GM18502 (cell line): ENCODE data around the gene OSGIN1.
A peak's percentile ranks its signal among the peaks of the same experiment; 100 is the strongest.

Source experiments
- ATAC-seq: cut with Tn5 transposase; IDR thresholded peaks from one replicate; pipeline ENCODE4 v1.9.1; 2021; ENCODE audit warnings: mild to moderate bottlenecking; ENCODE audit not compliant: unreplicated experiment, poor library complexity

OSGIN1 gene, protein sequence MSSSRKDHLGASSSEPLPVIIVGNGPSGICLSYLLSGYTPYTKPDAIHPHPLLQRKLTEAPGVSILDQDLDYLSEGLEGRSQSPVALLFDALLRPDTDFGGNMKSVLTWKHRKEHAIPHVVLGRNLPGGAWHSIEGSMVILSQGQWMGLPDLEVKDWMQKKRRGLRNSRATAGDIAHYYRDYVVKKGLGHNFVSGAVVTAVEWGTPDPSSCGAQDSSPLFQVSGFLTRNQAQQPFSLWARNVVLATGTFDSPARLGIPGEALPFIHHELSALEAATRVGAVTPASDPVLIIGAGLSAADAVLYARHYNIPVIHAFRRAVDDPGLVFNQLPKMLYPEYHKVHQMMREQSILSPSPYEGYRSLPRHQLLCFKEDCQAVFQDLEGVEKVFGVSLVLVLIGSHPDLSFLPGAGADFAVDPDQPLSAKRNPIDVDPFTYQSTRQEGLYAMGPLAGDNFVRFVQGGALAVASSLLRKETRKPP

DNA sequence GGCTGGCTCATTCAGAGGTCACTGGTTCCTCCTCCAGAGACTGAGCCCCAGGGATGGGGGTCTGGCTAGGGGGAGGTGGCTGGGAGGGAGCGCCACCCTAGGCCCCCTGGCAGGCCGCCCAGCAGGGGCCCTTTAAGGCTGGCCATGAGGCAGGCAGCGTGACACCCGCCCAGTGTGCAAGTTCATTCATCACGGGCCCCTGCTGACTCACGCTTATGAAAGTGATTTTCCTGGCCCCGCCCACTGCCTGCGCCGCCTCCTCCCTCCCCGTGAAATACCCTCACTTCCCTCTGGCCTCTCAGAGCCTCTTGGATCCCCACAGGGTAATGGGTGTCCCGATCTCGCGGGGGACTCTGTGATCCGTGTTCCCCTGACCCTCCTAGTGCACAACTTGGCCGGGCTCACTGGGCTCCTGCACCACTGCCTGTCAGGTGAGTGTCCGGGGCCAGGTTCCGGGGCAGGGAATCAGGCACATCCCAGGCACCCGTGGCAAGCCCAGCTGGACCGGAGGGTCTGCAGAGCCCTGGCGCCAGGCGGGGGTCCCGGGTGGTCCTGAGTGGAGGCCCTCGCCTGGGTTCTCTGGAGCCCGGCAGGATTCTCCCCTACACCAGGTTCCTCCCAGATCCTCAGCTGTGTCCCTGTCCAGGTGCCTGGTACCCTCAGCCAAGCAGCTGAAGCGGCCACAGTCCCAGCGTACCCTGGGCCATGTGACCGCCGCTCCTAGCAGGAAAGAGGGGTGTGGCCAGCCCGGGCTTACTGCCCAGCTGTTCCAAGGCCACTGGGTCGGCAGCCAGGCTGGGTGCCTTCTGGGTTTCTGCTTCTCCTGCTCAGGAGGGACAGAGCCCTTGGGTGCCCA lies at the start of gene OSGIN1:
TSS of gene OSGIN1 (plus strand) at position 301 of the 856 bp plus-strand sequence. CDS start 4,432 bp downstream, outside the sequence.
- ATAC-seq = peak; percentile 88

DNA sequence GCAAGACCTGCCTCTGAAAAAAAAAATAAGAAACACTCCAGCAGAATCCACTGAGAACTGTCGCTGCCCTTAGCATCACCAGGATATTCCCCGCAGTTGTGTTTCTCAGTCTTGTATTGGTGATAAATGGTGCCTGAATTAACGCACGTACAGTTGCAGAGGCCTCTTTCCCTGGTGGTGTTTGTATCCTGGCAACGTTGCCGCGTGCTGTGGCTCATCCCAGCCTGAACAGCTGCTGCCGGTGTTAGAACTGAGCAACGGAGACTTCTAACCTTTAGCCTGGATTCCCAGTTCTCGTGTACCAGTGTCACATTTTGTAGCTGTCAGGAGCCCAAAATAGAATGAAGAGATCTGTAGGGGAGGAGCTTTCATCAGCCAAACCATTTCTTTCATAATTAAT lies 49.3 kb upstream of the OSGIN1 start:
- ATAC-seq = no peak

DNA sequence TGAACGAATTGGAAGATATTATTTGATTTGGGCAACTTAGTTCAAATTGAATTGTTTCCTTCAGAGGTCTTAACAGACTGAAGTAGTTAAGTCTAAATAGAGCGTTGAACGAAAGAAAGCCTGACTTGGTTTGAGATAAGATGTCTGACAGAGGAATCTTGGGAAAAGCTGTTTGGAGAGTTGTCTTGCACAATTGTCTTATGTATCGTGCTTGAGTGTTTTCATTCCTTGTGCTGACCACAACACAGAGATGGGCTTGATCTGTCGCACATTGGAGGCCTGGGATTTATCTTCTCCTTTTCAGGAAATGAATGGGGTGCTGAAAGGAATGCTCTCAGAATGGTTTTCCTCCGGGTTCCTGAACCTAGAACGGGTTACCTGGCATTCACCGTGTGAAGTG lies 46.4 kb upstream of the OSGIN1 start:
- ATAC-seq = no peak

DNA sequence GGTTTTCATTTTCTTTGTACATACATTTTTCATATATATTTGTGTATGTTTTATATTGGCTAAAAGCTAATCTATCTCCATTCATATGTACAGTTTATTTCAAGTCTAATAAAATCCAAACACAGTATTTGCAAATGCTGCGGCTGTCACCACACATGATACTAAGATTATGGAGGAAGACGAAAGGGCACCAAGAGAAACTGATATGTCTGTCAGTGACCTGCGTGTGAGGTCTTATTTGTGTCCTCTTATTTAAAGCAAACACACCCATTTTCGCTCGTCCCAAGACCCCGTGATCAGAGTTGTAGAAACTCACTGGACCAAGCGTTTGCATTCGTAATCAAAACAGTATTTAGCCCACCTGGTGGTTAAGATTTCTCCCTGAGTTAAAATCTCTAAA lies 45.9 kb upstream of the OSGIN1 start:
- ATAC-seq = no peak

DNA sequence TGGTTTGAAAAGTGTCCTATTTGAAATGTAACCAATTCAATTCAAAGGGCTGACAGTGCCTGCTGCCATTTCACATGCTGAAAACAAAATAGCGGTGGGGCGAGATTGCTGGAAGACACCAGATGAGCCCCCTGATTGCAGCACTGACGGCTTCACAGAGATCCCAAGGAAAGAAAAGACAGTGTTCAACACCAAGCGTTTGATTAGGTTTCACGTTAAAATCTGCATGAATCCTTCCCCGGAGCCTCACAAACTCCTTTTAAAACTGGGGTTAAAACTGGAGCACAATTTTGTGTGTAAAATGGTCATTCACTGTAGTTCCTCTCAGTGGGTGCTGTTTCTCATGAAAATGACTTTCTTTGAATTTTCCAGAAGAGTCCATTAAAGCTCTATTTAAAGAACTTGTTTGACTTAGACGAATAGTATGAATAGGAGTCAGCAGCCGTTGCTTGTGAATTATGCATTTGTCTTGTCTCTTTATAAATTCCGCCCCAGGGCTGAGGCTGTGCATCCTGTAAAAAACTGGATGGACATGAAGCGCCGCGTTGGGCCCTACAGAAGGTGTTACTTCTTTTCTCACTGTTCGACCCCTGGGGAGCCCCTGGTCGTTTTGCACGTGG lies 45.3 kb upstream of the OSGIN1 start:
- ATAC-seq = no peak

DNA sequence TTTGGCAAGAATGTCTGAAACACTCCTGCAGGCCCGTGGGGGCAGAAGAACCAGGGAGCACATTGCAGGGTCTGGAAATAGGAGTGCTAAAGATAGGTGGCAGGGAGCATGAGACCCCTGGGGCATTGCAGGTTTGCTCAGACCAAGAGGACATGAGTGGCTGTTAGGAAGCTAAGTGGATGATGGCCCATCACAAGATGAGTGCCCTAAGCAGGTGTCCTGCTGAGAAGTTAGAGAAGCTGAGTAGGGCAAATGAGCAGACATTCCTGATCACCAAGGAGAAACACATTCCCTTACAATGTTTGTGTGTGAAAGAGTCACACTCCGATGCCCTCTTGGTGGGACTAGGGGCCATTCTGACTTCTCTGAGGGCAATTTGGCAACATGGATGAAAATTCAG lies 44.2 kb upstream of the OSGIN1 start:
- no peak for ATAC-seq

DNA sequence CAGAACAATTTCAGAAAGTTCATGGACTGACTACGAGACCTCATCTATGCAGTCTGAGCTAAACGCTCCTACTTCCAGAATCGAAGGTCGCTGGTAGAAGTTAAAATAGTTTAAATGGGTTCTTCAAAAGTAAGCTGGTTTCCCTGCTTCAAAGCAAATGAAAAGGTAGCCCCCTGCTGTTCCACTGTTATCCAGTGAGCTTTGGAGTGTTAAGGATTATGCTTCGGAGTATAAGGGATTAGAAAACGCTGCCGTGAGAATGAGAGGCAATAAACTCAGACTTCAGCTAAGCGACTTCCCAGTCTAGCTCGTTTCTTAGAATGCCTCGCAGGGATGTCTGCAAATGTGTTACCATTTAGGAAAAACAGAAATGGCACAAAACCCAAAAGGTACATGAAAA lies 41.8 kb upstream of the OSGIN1 start:
- no peak for ATAC-seq

DNA sequence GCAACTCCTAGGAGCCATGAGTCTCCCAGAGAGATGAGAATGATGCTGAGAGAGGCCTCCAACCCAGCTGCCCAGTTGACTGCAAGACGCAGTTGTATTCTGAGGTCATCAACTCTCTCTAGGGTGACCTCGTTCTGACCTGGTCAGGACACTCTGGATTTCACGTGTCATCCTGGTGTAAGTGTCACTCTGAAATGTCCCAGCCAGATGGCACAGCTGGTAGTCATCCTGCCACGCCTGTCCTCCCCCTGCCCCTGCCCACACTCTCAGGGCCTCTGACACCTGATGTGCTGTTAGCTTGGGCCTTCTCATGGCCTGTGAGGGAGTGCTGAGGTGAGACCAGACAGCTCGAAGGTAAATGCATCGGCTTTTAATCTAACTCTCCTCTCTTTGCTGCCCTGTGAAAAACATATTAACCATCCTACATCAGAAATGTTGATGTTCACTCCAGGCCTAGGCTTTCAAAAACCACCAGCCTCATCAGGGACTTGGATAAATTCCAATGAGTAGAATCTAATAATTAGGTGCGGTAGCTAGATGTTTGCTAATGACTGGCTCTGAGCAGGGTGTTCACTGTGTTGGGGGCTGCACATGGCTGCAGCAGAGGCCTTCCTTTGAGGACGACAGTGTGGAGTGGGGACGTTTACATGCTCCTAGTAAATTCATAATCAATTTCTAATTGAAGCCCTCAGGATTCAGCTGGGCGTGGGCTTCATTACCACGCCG lies 40.4 kb upstream of the OSGIN1 start:
- no peak for ATAC-seq

DNA sequence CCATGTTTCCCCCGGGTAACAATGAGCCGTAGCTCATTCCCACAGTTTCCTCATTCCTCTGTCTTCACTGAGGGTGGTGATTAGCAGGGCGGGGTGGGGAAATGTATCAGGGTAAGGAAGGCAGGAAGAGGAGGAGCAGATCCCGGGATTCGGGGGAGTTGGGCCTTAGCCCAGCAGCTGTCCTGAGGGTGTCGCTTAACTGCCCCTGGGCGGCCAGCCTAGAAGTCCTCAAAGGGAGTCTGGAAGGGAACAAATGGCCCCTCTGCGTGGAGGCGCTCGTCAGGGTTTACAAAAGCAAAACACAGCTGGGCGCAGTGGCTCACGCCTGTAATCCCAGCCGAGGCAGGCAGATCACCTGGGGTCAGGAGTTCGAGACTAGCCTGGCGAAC lies 39.8 kb upstream of the OSGIN1 start:
- no peak for ATAC-seq

DNA sequence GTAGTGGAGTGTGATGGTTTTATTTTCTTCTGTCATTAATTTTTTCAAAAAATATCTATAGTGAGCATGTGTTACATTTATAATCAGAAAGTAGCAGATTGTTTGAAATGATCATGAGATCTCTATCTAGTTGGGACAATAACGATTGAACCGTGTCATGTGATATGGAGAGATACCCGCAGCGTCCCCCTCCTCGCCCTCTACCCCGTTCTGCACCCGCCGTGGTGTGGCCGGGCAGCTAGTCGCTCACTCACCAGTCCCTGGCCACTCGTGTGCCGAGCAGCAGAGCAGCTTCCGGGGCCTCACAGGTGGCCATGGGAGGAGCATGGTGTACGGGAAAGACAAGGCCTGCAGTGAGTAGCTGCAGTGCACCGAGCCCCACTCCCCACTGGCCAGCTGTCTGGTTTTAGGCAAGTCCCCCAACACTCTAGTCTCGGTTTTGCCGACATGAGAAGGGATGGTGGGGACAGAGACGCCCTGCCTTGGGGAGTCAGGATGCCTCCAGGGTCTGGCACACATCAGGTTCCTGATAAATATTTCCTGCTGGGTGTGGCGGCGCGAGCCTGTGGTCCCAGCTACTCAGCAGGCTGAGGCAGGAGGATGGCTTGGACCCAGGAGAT lies 38.8 kb upstream of the OSGIN1 start:
- ATAC-seq = no peak

DNA sequence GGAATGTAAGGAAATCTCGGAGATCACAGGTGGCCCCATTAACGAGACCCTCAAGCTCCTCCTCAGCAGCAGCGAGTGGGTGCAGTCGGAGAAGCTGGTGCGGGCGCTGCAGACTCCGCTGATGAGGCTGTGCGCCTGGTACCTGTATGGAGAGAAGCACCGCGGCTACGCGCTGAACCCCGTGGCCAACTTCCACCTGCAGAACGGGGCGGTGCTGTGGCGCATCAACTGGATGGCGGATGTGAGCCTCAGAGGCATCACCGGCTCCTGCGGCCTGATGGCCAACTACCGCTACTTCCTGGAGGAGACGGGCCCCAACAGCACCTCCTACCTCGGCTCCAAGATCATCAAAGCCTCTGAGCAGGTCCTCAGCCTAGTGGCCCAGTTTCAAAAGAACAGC lies 38.0 kb upstream of the OSGIN1 start:
- ATAC-seq = no peak

DNA sequence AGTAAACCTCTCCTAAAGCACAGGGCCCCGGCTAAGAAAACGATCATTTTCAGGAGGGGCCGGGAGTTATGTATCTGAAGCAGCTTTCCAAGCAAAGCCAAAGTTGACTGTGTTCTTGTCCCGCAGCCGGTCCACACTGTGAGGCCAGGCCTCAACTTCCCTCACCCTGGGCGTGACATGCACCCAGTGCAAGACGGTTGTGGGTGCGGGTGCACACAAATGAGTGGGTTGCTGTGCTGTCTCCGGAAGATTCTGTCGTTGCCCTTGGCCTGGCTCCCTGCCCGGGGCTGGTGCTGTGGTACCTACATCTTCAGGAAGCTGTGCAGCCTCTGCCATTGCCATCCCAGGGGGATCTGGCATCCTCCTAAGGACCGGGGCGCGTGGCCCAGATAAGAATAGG lies 37.5 kb upstream of the OSGIN1 start:
- no peak for ATAC-seq

DNA sequence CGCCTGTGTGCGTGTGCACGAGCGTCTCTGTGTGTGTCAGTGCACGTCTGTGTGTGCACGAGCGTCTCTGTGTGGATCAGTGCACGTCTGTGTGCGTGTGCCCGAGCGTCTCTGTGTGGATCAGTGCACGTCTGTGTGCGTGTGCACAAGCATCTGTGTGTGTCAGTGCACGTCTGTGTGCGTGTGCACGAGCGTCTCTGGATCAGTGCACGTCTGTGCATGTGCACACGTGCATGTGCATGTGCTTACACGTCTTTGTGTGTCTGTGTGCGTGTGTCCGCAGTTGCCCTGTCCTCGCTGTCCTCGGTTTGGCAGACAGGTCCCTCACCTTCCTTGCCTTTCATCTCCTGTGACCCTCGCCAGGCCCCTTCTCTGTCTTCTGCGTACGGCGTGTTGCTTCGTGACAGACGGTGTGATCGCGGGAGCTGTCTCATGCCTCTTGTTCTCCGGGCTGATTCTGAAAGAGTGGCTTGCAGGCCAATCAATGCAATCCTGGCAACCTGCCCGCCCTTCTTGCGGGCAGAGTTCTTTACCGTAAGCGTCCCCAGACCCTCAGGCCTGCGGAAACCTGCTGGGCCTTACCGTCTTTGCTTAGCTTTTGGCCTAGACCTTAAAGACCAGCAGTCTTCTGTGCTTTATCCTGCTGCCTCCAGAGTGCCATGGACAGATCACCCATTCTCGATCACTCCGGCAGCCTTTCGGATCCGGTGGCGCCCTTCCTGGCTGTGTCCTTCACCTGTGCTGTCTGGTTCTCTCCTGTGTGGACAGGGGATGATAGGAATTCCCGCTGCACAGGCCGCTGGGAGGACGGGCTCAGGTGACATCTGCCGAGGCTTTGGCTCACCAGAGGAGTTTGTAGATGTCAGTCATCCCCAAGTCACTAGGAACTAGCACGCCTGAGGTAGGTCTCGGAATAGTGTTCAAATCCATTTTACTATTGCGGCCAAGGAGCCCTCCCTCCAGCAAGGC lies 35.6 kb upstream of the OSGIN1 start:
- ATAC-seq = no peak

DNA sequence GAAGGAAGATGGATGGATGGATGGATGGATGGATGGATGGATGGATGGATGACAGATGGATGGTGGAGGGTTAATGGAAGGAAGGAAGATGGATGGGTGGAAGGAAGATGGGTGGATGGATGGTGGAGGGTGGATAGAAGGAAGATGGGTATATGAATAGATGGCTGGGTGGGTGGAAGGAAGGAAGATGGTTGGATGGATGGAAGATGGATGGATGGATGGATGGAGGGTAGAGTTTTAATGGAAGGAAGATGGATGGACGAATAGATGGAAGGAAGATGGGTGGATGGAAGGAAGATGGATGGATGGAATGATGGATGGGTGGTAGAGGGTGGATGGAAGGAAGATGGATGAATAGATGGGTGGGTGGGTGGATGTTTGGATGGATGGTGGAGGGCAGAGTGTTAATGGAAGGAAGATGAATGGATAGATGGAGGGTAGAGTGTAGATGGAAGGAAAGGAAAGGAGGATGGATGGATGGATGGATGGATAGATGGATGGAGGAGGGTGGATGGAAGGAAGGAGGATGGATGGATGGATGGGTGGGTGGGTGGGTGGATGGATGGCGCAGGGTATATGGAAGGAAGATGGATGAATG lies 32.0 kb upstream of the OSGIN1 start:
- no peak for ATAC-seq

DNA sequence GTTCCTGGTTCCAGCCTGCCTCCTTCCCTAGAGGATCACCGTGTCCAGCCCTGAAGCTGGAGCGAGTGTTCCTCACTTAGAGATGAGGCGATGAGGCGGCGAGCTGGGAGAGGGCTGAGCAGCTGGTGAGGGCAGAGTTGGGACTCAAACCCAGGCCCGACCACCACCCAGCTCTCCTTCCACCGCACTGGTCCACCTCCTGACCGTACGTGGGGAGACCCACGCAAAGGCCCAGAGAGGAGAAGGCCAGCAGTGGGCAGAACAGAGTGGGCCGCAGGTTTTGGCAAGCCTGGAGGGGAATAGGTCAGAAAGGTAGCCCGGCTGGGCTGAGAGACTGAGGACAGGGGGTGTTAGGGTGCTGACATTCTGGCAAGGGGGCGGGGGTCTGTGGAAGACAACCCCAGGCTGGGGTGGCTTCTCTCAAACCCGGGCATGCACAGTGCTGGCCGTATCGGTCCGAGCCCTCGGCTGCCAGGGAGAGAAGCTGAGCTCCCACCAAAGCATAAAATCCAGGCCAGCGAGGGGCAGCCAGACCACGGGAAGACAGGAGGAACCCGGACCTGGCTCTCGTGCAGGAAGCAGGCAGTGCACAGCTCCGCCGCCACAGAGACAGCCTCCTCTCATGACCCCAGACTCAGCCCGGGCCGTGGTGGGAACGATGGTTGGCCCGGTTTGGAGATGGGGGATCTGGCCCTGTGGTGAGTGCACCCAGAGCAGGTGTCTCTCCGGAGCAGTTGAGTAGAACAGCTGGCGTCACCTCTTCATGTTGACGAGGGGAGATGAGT lies 29.3 kb upstream of the OSGIN1 start:
- ATAC-seq = no peak

DNA sequence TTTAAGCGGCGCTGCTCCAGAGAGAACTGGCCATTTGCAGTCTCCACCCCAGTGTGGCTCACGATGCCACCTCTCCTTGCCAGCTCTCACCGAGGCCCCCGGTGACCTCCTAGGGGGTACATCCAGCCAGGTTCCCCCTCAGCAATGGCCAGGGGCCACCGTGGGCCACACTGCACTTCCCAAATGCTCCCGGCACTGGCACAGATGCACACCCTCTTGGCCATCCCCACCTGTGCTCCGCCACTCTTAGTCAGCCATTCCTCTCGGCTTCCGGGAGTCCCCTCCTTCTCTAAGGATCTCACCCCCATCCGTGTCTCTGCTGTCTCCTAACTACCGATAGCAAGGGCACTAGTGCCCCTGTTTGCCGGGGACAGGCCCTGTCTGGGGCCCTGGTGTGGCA lies 28.4 kb upstream of the OSGIN1 start:
- ATAC-seq = no peak

DNA sequence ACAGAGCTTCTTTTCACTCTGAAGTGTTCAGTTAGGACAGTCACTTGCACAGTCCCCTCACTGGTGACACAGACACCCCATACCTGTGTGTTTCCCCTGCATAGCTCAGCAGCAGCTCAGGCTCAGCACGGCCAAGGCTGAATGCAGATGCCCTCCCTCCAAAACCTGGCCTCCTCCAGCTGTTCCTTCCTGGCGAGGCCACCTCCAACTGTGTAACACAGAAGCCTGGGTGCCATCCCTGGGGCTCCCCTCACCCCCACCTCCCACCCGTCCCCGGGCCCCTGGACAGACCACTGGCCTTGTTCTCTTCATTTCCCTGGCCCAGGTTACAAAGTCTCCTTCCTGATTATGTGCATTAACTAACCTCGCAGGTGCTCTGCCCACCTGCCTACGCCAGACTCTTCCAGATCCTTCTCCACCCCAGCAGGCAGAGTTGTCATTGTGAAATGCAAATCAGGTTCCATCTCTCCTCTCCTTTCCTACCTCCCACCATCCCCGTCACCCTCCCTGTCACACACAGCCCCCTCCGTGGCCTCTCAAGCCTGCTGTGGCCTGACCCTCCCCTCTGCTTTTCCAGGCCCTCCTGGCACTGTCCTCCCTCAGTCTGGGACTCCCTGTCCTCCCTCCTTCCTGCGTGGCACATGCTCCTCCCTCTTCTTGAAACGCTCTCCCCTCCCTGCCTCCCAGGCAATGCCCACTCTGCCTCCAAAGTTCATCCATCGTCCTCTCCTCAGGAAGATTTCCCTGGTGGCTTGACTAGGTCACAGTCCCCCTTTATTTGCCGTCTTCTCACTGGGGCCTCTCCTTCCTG lies 27.7 kb upstream of the OSGIN1 start:
- no peak for ATAC-seq
